ENCODE data around the gene RPRD2. TPM values are rescaled to one million over a fixed set of nuclear protein-coding genes. Genes with fewer than 3 reads are reported as not detected.

RPRD2 gene
- total RNA-seq, 2 donors from 2014 or later = 23.0 to 26.9 TPM

DNA sequence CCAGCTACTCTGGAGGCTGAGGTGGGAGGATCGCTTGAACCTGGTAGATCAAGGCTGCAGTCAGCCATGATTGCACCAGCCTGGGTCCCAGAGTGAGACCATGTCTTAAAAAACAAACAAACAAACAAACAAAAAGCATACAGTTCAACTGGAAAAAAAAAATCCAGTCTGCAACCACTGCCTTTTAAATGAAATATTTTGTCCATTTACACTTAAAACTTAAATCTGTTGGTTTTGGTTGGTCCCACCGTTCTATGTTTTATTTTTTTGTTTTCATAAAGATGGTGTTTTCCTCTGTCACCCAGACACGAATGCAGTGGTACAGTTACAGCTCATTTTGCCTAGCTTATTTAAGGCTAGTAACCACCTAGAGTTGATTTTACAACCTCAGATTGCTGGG, 161.4 kb downstream of the RPRD2 start:
- H3K27ac Mint-ChIP-seq = no peak overlapping the region
- H3K27me3 Mint-ChIP-seq = no peaks in the 10 kb centered on the region
- H3K36me3 Mint-ChIP-seq (ENCODE audit: low read depth) = no peaks in the 10 kb centered on the region
- H3K4me3 Mint-ChIP-seq = no peak overlapping the region
- ATAC-seq (replicated peaks) = no peak
- H3K9me3 Mint-ChIP-seq = no peaks in the 10 kb centered on the region
- no peaks in the 10 kb centered on the region for H3K4me1 Mint-ChIP-seq

Other genes starting within 250 kb of the RPRD2 start
- gene PLEKHO1, start 214.2 kb upstream of the RPRD2 start, total RNA-seq = 10 to 100 TPM; 33.1 to 43.0 TPM
- gene ANP32E, start 128.0 kb upstream of the RPRD2 start, total RNA-seq = 100 to 1,000 TPM; 162 to 166 TPM
- gene CA14, start 106.4 kb upstream of the RPRD2 start, total RNA-seq = not detected
- gene APH1A, start 95.1 kb upstream of the RPRD2 start, total RNA-seq = 100 to 1,000 TPM in 1 of 2 donors, 10 to 100 TPM in 1; 96.3 to 149 TPM
- gene C1orf54, start 91.4 kb upstream of the RPRD2 start, total RNA-seq = 1 to 10 TPM; 1.4 to 3.6 TPM
- gene CIART, start 81.6 kb upstream of the RPRD2 start, total RNA-seq = 10 to 100 TPM in 1 of 2 donors, 1 to 10 TPM in 1; 3.7 to 12.4 TPM
- gene MRPS21, start 70.3 kb upstream of the RPRD2 start, total RNA-seq = 10 to 100 TPM; 66.1 to 82.9 TPM
- gene PRPF3, start 42.6 kb upstream of the RPRD2 start, total RNA-seq = 10 to 100 TPM; 67.0 to 77.9 TPM
- gene TARS2, start 123.3 kb downstream of the RPRD2 start, total RNA-seq = 10 to 100 TPM; 28.8 to 35.3 TPM
- 1 to 10 TPM; 1.1 to 2.0 TPM for gene ECM1, start 144.0 kb downstream of the RPRD2 start, total RNA-seq
- 1 to 10 TPM in 1 of 2 donors, not detected in 1; 1.2 TPM for gene FALEC, start 151.6 kb downstream of the RPRD2 start, total RNA-seq
- gene ADAMTSL4, start 185.3 kb downstream of the RPRD2 start, total RNA-seq = under 1 TPM; 0.29 to 0.37 TPM
- 100 to 1,000 TPM; 235 to 351 TPM for gene MCL1, start 215.5 kb downstream of the RPRD2 start, total RNA-seq